HEK293 (cell line): Measurements from ENCODE around the gene AMACR.

ENCODE experiments used
- CTCF ChIA-PET: fragments of 350-600 bp; formaldehyde crosslinking; extraction: SDS; loops from one replicate; lab custom pipeline; 2021; ENCODE audit warnings: antibody characterized with exemption; lab: Yijun Ruan, JAX
- POLR2A ChIA-PET: fragments of 300-600 bp; formaldehyde crosslinking; extraction: SDS; loops from one replicate; lab custom pipeline; 2020; ENCODE audit warnings: antibody characterized with exemption, inconsistent platforms; lab: Yijun Ruan, JAX
- H3K27ac ChIP-seq: fragments of 200-500 bp; sonication (Bioruptor generic); 2 replicates; pipeline ENCODE4 v1.5.1; 2014; ENCODE audit warnings: low read depth, low read length, control low read depth, inconsistent platforms; ENCODE audit errors: extremely low read depth
- H3K36me3 ChIP-seq, 2 experiments: fragments of 200-500 bp in 1 of 2; sonication (Bioruptor generic) in 1 of 2; 1 replicate in 1 of 2; 2 replicates in 1 of 2; pipeline ENCODE4 v1.5.1; 2014 to 2017; ENCODE audit warnings: inconsistent platforms in 2 of 2, low read length in 2 of 2; ENCODE audit not compliant: control insufficient read depth in 2 of 2, insufficient read depth in 1 of 2
- H3K4me1 ChIP-seq: fragments of 200-500 bp; sonication (Bioruptor generic); 2 replicates; pipeline ENCODE4 v1.5.1; 2014; ENCODE audit warnings: mild to moderate bottlenecking, low read length, inconsistent platforms; ENCODE audit not compliant: control insufficient read depth, insufficient read depth
- H3K4me3 ChIP-seq: 2 replicates; pipeline ENCODE4 v1.5.1; 2011; ENCODE audit warnings: low read depth, mild to moderate bottlenecking, control low read depth, low read length, moderate library complexity
- H3K9me3 ChIP-seq: fragments of 200-500 bp; sonication (Bioruptor generic); 2 replicates; pipeline ENCODE4 v1.5.1; 2014; ENCODE audit warnings: low read depth, low read length, inconsistent platforms; ENCODE audit not compliant: control insufficient read depth, insufficient read depth
- PRDM10 ChIP-seq: fragments of 450-650 bp; formaldehyde crosslinking; IDR thresholded peaks from 2 replicates; pipeline ENCODE4 v1.5.1; 2016; ENCODE audit warnings: missing biosample characterization, missing genetic modification characterization
- SALL2 ChIP-seq: fragments of 450-650 bp; formaldehyde crosslinking; IDR thresholded peaks from 2 replicates; pipeline ENCODE4 v1.5.0; 2017; ENCODE audit warnings: missing biosample characterization, mild to moderate bottlenecking, missing genetic modification characterization, borderline replicate concordance
- ZBTB7A ChIP-seq: fragments of 450-650 bp; formaldehyde crosslinking; IDR thresholded peaks from 2 replicates; pipeline ENCODE4 v1.5.1; 2016; ENCODE audit warnings: low read depth, missing biosample characterization, missing genetic modification characterization
- ZBTB8A ChIP-seq: fragments of 450-650 bp; formaldehyde crosslinking; IDR thresholded peaks from 2 replicates; pipeline ENCODE4 v1.5.1; 2016; ENCODE audit warnings: missing biosample characterization, missing genetic modification characterization
- ZFP37 ChIP-seq: fragments of 450-650 bp; formaldehyde crosslinking; IDR thresholded peaks from 2 replicates; pipeline ENCODE4 v1.5.1; 2016; ENCODE audit warnings: missing biosample characterization, missing genetic modification characterization
- ZNF146 ChIP-seq: fragments of 450-650 bp; formaldehyde crosslinking; IDR thresholded peaks from 2 replicates; pipeline ENCODE4 v1.5.1; 2016; ENCODE audit warnings: missing biosample characterization, missing genetic modification characterization
- ZNF24 ChIP-seq: fragments of 450-650 bp; formaldehyde crosslinking; IDR thresholded peaks from 2 replicates; pipeline ENCODE4 v1.5.1; 2016; ENCODE audit warnings: missing biosample characterization, missing genetic modification characterization
- ZNF280C ChIP-seq: fragments of 450-650 bp; formaldehyde crosslinking; IDR thresholded peaks from 2 replicates; pipeline ENCODE4 v1.5.1; 2016; ENCODE audit warnings: missing biosample characterization, missing genetic modification characterization
- ZNF394 ChIP-seq: fragments of 450-650 bp; formaldehyde crosslinking; IDR thresholded peaks from 2 replicates; pipeline ENCODE4 v1.5.1; 2016; ENCODE audit warnings: missing biosample characterization, missing genetic modification characterization, mild to moderate bottlenecking, moderate library complexity, borderline replicate concordance
- ZNF48 ChIP-seq: fragments of 450-650 bp; formaldehyde crosslinking; IDR thresholded peaks from 2 replicates; pipeline ENCODE4 v1.5.1; 2016; ENCODE audit warnings: missing biosample characterization, missing genetic modification characterization
- ZNF558 ChIP-seq: fragments of 450-650 bp; formaldehyde crosslinking; IDR thresholded peaks from 2 replicates; pipeline ENCODE4 v1.5.1; 2016; ENCODE audit warnings: missing biosample characterization, missing genetic modification characterization
- ZNF654 ChIP-seq: fragments of 450-650 bp; formaldehyde crosslinking; IDR thresholded peaks from 2 replicates; pipeline ENCODE4 v1.5.1; 2016; ENCODE audit warnings: low read depth, missing biosample characterization, missing genetic modification characterization
- ZNF830 ChIP-seq: fragments of 450-650 bp; IDR thresholded peaks from 2 replicates; pipeline ENCODE4 v1.5.0; 2018; ENCODE audit warnings: missing biosample characterization, missing genetic modification characterization, low read depth, mild to moderate bottlenecking, moderate library complexity
- ZNF837 ChIP-seq: fragments of 450-650 bp; formaldehyde crosslinking; IDR thresholded peaks from 2 replicates; pipeline ENCODE4 v1.5.1; 2016; ENCODE audit warnings: missing biosample characterization, missing genetic modification characterization
- ZXDB ChIP-seq: fragments of 450-650 bp; formaldehyde crosslinking; IDR thresholded peaks from 2 replicates; pipeline ENCODE4 v1.5.1; 2016; ENCODE audit warnings: missing biosample characterization, missing genetic modification characterization
- TF ChIP-seq, protein P1 (sequence below): fragments of 450-650 bp; formaldehyde crosslinking; IDR thresholded peaks from 2 replicates; pipeline ENCODE4 v1.5.1; 2016; ENCODE audit warnings: missing biosample characterization, missing genetic modification characterization
- TF ChIP-seq, protein P2 (sequence below): fragments of 450-650 bp; formaldehyde crosslinking; IDR thresholded peaks from 2 replicates; pipeline ENCODE4 v1.5.1; 2016; ENCODE audit warnings: missing biosample characterization, missing genetic modification characterization

The AMACR gene

GRCh38 chr5:33973271-33973670 lies 34.6 kb downstream of the AMACR start:
- Histone ChIP-seq H3K4me1 (peaks cover 9% of the 10 kb centered on the region), H3K27ac (no peak overlapping the region), H3K36me3 (no peaks in the 10 kb centered on the region), H3K4me3 (no peak overlapping the region), H3K9me3 (no peaks in the 10 kb centered on the region)
- CTCF ChIA-PET: no interaction called here
- POLR2A ChIA-PET: no interaction called here
- TF ChIP-seq ZNF830 (tag by site-specific recombination): no peak
- TF ChIP-seq ZXDB: no peak
- no peak for TF ChIP-seq ZNF48 (tag by site-specific recombination)
- no peak for TF ChIP-seq ZNF394 (tag by site-specific recombination)
- no peak for TF ChIP-seq ZBTB7A (tag by site-specific recombination)
- no peak for TF ChIP-seq ZBTB8A (tag by site-specific recombination)
- TF ChIP-seq PRDM10 (tag by site-specific recombination): no peak

GRCh38 chr5:33969572-33970452 lies 38.0 kb downstream of the AMACR start:
- H3K27ac ChIP-seq: no peak overlapping the region
- POLR2A ChIA-PET: no interaction called here
- H3K36me3 ChIP-seq: no peaks in the 10 kb centered on the region
- TF ChIP-seq ZNF837 (tag by site-specific recombination) (no peak), ZNF654 (tag by site-specific recombination) (peak; percentile 42)
- no peaks in the 10 kb centered on the region for H3K4me1 ChIP-seq
- CTCF ChIA-PET: interaction anchor here (0.6 to 3.1 kb wide), 28 partner anchors 9 to 1220 kb away, joined by 3 to 28 read pairs (median 4); partner anchors contain the start of genes RXFP3, SLC45A2 and TARS1
- H3K4me3 ChIP-seq: no peak overlapping the region
- H3K9me3 ChIP-seq: no peaks in the 10 kb centered on the region

GRCh38 chr5:33968211-33969005 lies 39.4 kb downstream of the AMACR start:
- CTCF ChIA-PET: interaction anchor here (0.6 to 2.2 kb wide), 6 partner anchors 18 to 374 kb away, joined by 3 to 10 read pairs (median 3); partner anchors contain the start of gene RXFP3
- no peak overlapping the region for H3K27ac ChIP-seq
- H3K9me3 ChIP-seq: no peaks in the 10 kb centered on the region
- no peaks in the 10 kb centered on the region for H3K4me1 ChIP-seq
- POLR2A ChIA-PET: no interaction called here
- H3K36me3 ChIP-seq: no peaks in the 10 kb centered on the region
- no peak overlapping the region for H3K4me3 ChIP-seq
- TF ChIP-seq ZFP37 (tag by site-specific recombination) (no peak), ZNF558 (tag by site-specific recombination) (no peak), SALL2 (tag by site-specific recombination) (no peak), ZNF24 (tag by site-specific recombination) (no peak), ZNF280C (no peak), ZNF146 (tag by site-specific recombination) (no peak)
- TF ChIP-seq, protein P1, sequence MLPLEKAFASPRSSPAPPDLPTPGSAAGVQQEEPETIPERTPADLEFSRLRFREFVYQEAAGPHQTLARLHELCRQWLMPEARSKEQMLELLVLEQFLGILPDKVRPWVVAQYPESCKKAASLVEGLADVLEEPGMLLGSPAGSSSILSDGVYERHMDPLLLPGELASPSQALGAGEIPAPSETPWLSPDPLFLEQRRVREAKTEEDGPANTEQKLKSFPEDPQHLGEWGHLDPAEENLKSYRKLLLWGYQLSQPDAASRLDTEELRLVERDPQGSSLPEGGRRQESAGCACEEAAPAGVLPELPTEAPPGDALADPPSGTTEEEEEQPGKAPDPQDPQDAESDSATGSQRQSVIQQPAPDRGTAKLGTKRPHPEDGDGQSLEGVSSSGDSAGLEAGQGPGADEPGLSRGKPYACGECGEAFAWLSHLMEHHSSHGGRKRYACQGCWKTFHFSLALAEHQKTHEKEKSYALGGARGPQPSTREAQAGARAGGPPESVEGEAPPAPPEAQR (tag by site-specific recombination): no peak
- TF ChIP-seq, protein P2, sequence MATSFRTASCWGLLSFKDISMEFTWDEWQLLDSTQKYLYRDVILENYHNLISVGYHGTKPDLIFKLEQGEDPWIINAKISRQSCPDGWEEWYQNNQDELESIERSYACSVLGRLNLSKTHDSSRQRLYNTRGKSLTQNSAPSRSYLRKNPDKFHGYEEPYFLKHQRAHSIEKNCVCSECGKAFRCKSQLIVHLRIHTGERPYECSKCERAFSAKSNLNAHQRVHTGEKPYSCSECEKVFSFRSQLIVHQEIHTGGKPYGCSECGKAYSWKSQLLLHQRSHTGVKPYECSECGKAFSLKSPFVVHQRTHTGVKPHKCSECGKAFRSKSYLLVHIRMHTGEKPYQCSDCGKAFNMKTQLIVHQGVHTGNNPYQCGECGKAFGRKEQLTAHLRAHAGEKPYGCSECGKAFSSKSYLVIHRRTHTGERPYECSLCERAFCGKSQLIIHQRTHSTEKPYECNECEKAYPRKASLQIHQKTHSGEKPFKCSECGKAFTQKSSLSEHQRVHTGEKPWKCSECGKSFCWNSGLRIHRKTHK (tag by site-specific recombination): no peak
